ENCODE results near the gene RNF208. TPM values are rescaled to one million over a fixed set of nuclear protein-coding genes. Genes with fewer than 3 reads are reported as not detected.
A peak's percentile ranks its signal among the peaks of the same experiment; 100 is the strongest.

The RNF208 gene
- 0.72 TPM for polyA plus RNA-seq (2012; ENCODE audit: missing spikeins)

- DNase-seq (ENCODE audit: insufficient read length), result no peak
- no peak for FAIRE-seq
- no peak for TF ChIP-seq TAF1 (IDR thresholded peaks at IDR 0.05; ENCODE audit: borderline replicate concordance, low read depth, low read length)
- no peak for TF ChIP-seq POLR2A (IDR thresholded peaks at IDR 0.05; ENCODE audit: low read depth, low read length)
- no peak for TF ChIP-seq POLR2AphosphoS5 (IDR thresholded peaks at IDR 0.05; ENCODE audit: low read depth, low read length)
Observed at GRCh38 chr9:137222190-137223077, at the start of gene RNF208. Gene RNF208 (minus strand): TSS chr9:137222240. CDS start chr9:137221212, 1,028 bp downstream.

- TF ChIP-seq TAF1 (IDR thresholded peaks at IDR 0.05; ENCODE audit: borderline replicate concordance, low read depth, low read length) (no peak), POLR2A (IDR thresholded peaks at IDR 0.05; ENCODE audit: low read depth, low read length) (no peak), POLR2AphosphoS5 (IDR thresholded peaks at IDR 0.05; ENCODE audit: low read depth, low read length) (no peak)
- FAIRE-seq (no peak), DNase-seq (ENCODE audit: insufficient read length) (no peak)
Observed at GRCh38 chr9:137271696-137272076, 49.6 kb upstream of the RNF208 start.

- FAIRE-seq (no peak), DNase-seq (ENCODE audit: insufficient read length) (no peak)
- TF ChIP-seq POLR2AphosphoS5 (IDR thresholded peaks at IDR 0.05; ENCODE audit: low read depth, low read length) (no peak), TAF1 (IDR thresholded peaks at IDR 0.05; ENCODE audit: borderline replicate concordance, low read depth, low read length) (no peak), POLR2A (IDR thresholded peaks at IDR 0.05; ENCODE audit: low read depth, low read length) (no peak)
Observed at GRCh38 chr9:137270929-137271695, 49.1 kb upstream of the RNF208 start.

GRCh38 chr9:137269231-137269772, 47.3 kb upstream of the RNF208 start:
- no peak for TF ChIP-seq TAF1 (IDR thresholded peaks at IDR 0.05; ENCODE audit: borderline replicate concordance, low read depth, low read length)
- no peak for TF ChIP-seq POLR2A (IDR thresholded peaks at IDR 0.05; ENCODE audit: low read depth, low read length)
- no peak for TF ChIP-seq POLR2AphosphoS5 (IDR thresholded peaks at IDR 0.05; ENCODE audit: low read depth, low read length)
- no peak for DNase-seq (ENCODE audit: insufficient read length)
- FAIRE-seq, result peak; percentile 71

- no peak for DNase-seq (ENCODE audit: insufficient read length)
- FAIRE-seq, result no peak
Observed at GRCh38 chr9:137268538-137269201, 46.6 kb upstream of the RNF208 start.

GRCh38 chr9:137267933-137268355, 45.9 kb upstream of the RNF208 start:
- TF ChIP-seq POLR2AphosphoS5 (IDR thresholded peaks at IDR 0.05; ENCODE audit: low read depth, low read length) (no peak), POLR2A (IDR thresholded peaks at IDR 0.05; ENCODE audit: low read depth, low read length) (no peak), TAF1 (IDR thresholded peaks at IDR 0.05; ENCODE audit: borderline replicate concordance, low read depth, low read length) (no peak)
- no peak for FAIRE-seq
- DNase-seq (ENCODE audit: insufficient read length), result no peak

More at GRCh38 chr9:137268538-137269201, 46.6 kb upstream of the RNF208 start:
- TF ChIP-seq POLR2A (IDR thresholded peaks at IDR 0.05; ENCODE audit: low read depth, low read length) (no peak), TAF1 (IDR thresholded peaks at IDR 0.05; ENCODE audit: borderline replicate concordance, low read depth, low read length) (no peak), POLR2AphosphoS5 (IDR thresholded peaks at IDR 0.05; ENCODE audit: low read depth, low read length) (no peak)

- TF ChIP-seq TAF1 (IDR thresholded peaks at IDR 0.05; ENCODE audit: borderline replicate concordance, low read depth, low read length), result no peak
- TF ChIP-seq POLR2A (IDR thresholded peaks at IDR 0.05; ENCODE audit: low read depth, low read length), result no peak
- no peak for TF ChIP-seq POLR2AphosphoS5 (IDR thresholded peaks at IDR 0.05; ENCODE audit: low read depth, low read length)
- DNase-seq (ENCODE audit: insufficient read length) (no peak), FAIRE-seq (no peak)
Observed at GRCh38 chr9:137266585-137267453, 44.8 kb upstream of the RNF208 start.

GRCh38 chr9:137266162-137266527, 44.1 kb upstream of the RNF208 start:
- TF ChIP-seq POLR2A (IDR thresholded peaks at IDR 0.05; ENCODE audit: low read depth, low read length) (no peak; the same call in 1 of the 2 replicates), POLR2AphosphoS5 (IDR thresholded peaks at IDR 0.05; ENCODE audit: low read depth, low read length) (no peak), TAF1 (IDR thresholded peaks at IDR 0.05; ENCODE audit: borderline replicate concordance, low read depth, low read length) (no peak)
- FAIRE-seq (no peak), DNase-seq (ENCODE audit: insufficient read length) (no peak)

GRCh38 chr9:137265496-137266161, 43.6 kb upstream of the RNF208 start:
- no peak for TF ChIP-seq POLR2AphosphoS5 (IDR thresholded peaks at IDR 0.05; ENCODE audit: low read depth, low read length)
- no peak for TF ChIP-seq POLR2A (IDR thresholded peaks at IDR 0.05; ENCODE audit: low read depth, low read length)
- FAIRE-seq (no peak), DNase-seq (ENCODE audit: insufficient read length) (no peak)

- no peak for TF ChIP-seq TAF1 (IDR thresholded peaks at IDR 0.05; ENCODE audit: borderline replicate concordance, low read depth, low read length)
- no peak for TF ChIP-seq POLR2A (IDR thresholded peaks at IDR 0.05; ENCODE audit: low read depth, low read length)
- no peak for TF ChIP-seq POLR2AphosphoS5 (IDR thresholded peaks at IDR 0.05; ENCODE audit: low read depth, low read length)
- FAIRE-seq, result no peak
- no peak for DNase-seq (ENCODE audit: insufficient read length)
Observed at GRCh38 chr9:137264067-137264466, 42.0 kb upstream of the RNF208 start.
